ENCODE measurements around the gene PGGT1B. TPM values are rescaled to one million over a fixed set of nuclear protein-coding genes. Genes with fewer than 3 reads are reported as not detected.

The PGGT1B gene
- polyA plus RNA-seq, 4 donors = 4.9 to 22.2 (median 5.9) TPM

GRCh38 chr5:115190388-115190787 is 72.3 kb downstream of the PGGT1B start:
- peaks cover 0 to 11% (median 0%) of the 10 kb centered on the region in 3 donors for H3K27me3 ChIP-seq (ENCODE audit: control insufficient read depth in 3 of 3, insufficient read depth in 3 of 3, low read length in 3 of 3)
- H3K36me3 ChIP-seq (ENCODE audit: control insufficient read depth in 3 of 3, insufficient read depth in 2 of 3, low read depth in 1 of 3, low read length in 3 of 3) = no peaks in the 10 kb centered on the region
- H3K27ac ChIP-seq (ENCODE audit: low read depth in 1 of 3, low read length in 2 of 3) = peak overlapping the region in 1 of 3 donors; percentile 24
- H3K9me3 ChIP-seq (ENCODE audit: control insufficient read depth in 2 of 2, insufficient read depth in 1 of 2, low read depth in 1 of 2, low read length in 1 of 2) = no peaks in the 10 kb centered on the region
- H3K4me3 ChIP-seq (ENCODE audit: low read depth in 1 of 3, low read length in 3 of 3) = no peak overlapping the region
- DNase-seq (peak in 1 of 2 donors; percentile 31), FAIRE-seq (no peak)
- 30 to 69% (median 38%) methylated on average over 4 of the region's 4 CpGs for WGBS, 3 donors
- H3K4me1 ChIP-seq (ENCODE audit: control insufficient read depth in 3 of 3, insufficient read depth in 2 of 3, low read depth in 1 of 3, low read length in 2 of 3) = peaks cover 0 to 7% (median 6%) of the 10 kb centered on the region in 3 donors

GRCh38 chr5:115189866-115190265 is 72.8 kb downstream of the PGGT1B start:
- Histone ChIP-seq H3K4me3 (ENCODE audit: low read depth in 1 of 3, low read length in 3 of 3) (no peak overlapping the region), H3K4me1 (ENCODE audit: control insufficient read depth in 3 of 3, insufficient read depth in 2 of 3, low read depth in 1 of 3, low read length in 2 of 3) (peaks cover 0 to 7% (median 6%) of the 10 kb centered on the region in 3 donors), H3K36me3 (ENCODE audit: control insufficient read depth in 3 of 3, insufficient read depth in 2 of 3, low read depth in 1 of 3, low read length in 3 of 3) (no peaks in the 10 kb centered on the region), H3K27me3 (ENCODE audit: control insufficient read depth in 3 of 3, insufficient read depth in 3 of 3, low read length in 3 of 3) (peaks cover 0 to 11% (median 0%) of the 10 kb centered on the region in 3 donors), H3K27ac (ENCODE audit: low read depth in 1 of 3, low read length in 2 of 3) (no peak overlapping the region), H3K9me3 (ENCODE audit: control insufficient read depth in 2 of 2, insufficient read depth in 1 of 2, low read depth in 1 of 2, low read length in 1 of 2) (no peaks in the 10 kb centered on the region)
- no peak for DNase-seq
- WGBS, 3 donors = 46 to 63% (median 53%) methylated on average over 2 of the region's 2 CpGs
- no peak for FAIRE-seq

DNA sequence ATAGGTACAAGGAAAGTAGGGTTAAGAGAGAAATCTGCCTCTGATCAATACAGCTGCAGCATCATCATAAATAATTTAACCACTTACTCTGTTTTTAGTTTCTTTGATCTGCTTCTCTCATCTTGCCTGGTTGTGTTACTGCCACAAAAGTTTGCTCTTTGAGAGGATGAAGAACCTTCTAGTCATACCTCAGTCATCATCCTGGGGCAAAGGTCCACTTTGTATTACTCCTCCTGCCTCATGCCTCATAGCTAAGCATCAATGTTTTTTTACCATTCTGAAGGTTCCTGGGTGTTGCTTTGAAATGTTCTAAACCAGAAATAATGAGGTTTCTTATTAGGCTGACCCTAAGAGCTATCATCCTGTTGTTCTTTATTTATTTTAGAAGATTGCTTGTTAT is 75.9 kb downstream of the PGGT1B start:
- peaks cover 0 to 27% (median 9%) of the 10 kb centered on the region in 3 donors for H3K27me3 ChIP-seq (ENCODE audit: control insufficient read depth in 3 of 3, insufficient read depth in 3 of 3, low read length in 3 of 3)
- FAIRE-seq (no peak), DNase-seq (peak in 1 of 2 donors; percentile 45)
- no peak overlapping the region for H3K27ac ChIP-seq (ENCODE audit: low read depth in 1 of 3, low read length in 2 of 3)
- H3K9me3 ChIP-seq (ENCODE audit: control insufficient read depth in 2 of 2, insufficient read depth in 1 of 2, low read depth in 1 of 2, low read length in 1 of 2) = no peaks in the 10 kb centered on the region
- no peak overlapping the region for H3K4me3 ChIP-seq (ENCODE audit: low read depth in 1 of 3, low read length in 3 of 3)
- H3K4me1 ChIP-seq (ENCODE audit: control insufficient read depth in 3 of 3, insufficient read depth in 2 of 3, low read depth in 1 of 3, low read length in 2 of 3) = peaks cover 0 to 5% (median 0%) of the 10 kb centered on the region in 3 donors
- H3K36me3 ChIP-seq (ENCODE audit: control insufficient read depth in 3 of 3, insufficient read depth in 2 of 3, low read depth in 1 of 3, low read length in 3 of 3) = no peaks in the 10 kb centered on the region

DNA sequence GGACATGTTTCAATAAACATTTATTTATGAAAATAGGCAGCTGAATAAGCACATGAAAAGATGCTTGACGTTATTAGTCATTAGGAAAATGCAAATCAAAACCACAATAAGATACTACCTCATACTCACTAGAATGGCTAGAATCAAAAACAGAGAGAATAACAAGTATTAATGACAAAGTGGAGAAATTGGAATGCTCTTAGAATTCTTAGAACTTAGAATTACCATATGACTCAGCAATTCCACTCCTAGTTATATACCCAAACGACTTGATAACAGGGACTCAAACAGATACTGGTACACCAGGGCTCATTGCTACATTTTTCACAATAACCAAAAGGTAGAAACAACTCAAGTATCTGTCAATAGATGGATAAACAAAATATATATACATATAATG is 77.9 kb downstream of the PGGT1B start:
- DNase-seq (no peak), FAIRE-seq (no peak)
- WGBS, 3 donors = 43 to 60% (median 52%) methylated on average over 2 of the region's 2 CpGs
- Histone ChIP-seq H3K4me1 (ENCODE audit: control insufficient read depth in 3 of 3, insufficient read depth in 2 of 3, low read depth in 1 of 3, low read length in 2 of 3) (peaks cover 0 to 3% (median 2%) of the 10 kb centered on the region in 3 donors), H3K4me3 (ENCODE audit: low read depth in 1 of 3, low read length in 3 of 3) (no peak overlapping the region), H3K27me3 (ENCODE audit: control insufficient read depth in 3 of 3, insufficient read depth in 3 of 3, low read length in 3 of 3) (peaks cover 0 to 46% (median 17%) of the 10 kb centered on the region in 3 donors), H3K9me3 (ENCODE audit: control insufficient read depth in 2 of 2, insufficient read depth in 1 of 2, low read depth in 1 of 2, low read length in 1 of 2) (no peaks in the 10 kb centered on the region), H3K27ac (ENCODE audit: low read depth in 1 of 3, low read length in 2 of 3) (no peak overlapping the region), H3K36me3 (ENCODE audit: control insufficient read depth in 3 of 3, insufficient read depth in 2 of 3, low read depth in 1 of 3, low read length in 3 of 3) (no peaks in the 10 kb centered on the region)

- Histone ChIP-seq H3K4me1 (ENCODE audit: control insufficient read depth in 3 of 3, insufficient read depth in 2 of 3, low read depth in 1 of 3, low read length in 2 of 3) (peaks cover 0 to 10% (median 0%) of the 10 kb centered on the region in 3 donors), H3K36me3 (ENCODE audit: control insufficient read depth in 3 of 3, insufficient read depth in 2 of 3, low read depth in 1 of 3, low read length in 3 of 3) (no peaks in the 10 kb centered on the region), H3K27me3 (ENCODE audit: control insufficient read depth in 3 of 3, insufficient read depth in 3 of 3, low read length in 3 of 3) (peaks cover 0 to 67% (median 34%) of the 10 kb centered on the region in 3 donors), H3K27ac (ENCODE audit: low read depth in 1 of 3, low read length in 2 of 3) (no peak overlapping the region), H3K9me3 (ENCODE audit: control insufficient read depth in 2 of 2, insufficient read depth in 1 of 2, low read depth in 1 of 2, low read length in 1 of 2) (peaks cover 0 to 5% of the 10 kb centered on the region in 2 donors), H3K4me3 (ENCODE audit: low read depth in 1 of 3, low read length in 3 of 3) (no peak overlapping the region)
- FAIRE-seq (no peak), DNase-seq (no peak)
Measured at GRCh38 chr5:115181757-115182156, 80.9 kb downstream of the PGGT1B start.

GRCh38 chr5:115180165-115180709 is 82.4 kb downstream of the PGGT1B start:
- 1% methylated on average over 48 to 54 of the region's 54 CpGs for WGBS, 3 donors
- H3K36me3 ChIP-seq (ENCODE audit: control insufficient read depth in 3 of 3, insufficient read depth in 2 of 3, low read depth in 1 of 3, low read length in 3 of 3) = no peaks in the 10 kb centered on the region
- peaks cover 0 to 5% of the 10 kb centered on the region in 2 donors for H3K9me3 ChIP-seq (ENCODE audit: control insufficient read depth in 2 of 2, insufficient read depth in 1 of 2, low read depth in 1 of 2, low read length in 1 of 2)
- peaks cover 0 to 10% (median 0%) of the 10 kb centered on the region in 3 donors for H3K4me1 ChIP-seq (ENCODE audit: control insufficient read depth in 3 of 3, insufficient read depth in 2 of 3, low read depth in 1 of 3, low read length in 2 of 3)
- peak; percentile 36 to 51 for DNase-seq
- H3K4me3 ChIP-seq (ENCODE audit: low read depth in 1 of 3, low read length in 3 of 3) = peak overlapping the region; percentile 20 to 56 (median 29)
- H3K27me3 ChIP-seq (ENCODE audit: control insufficient read depth in 3 of 3, insufficient read depth in 3 of 3, low read length in 3 of 3) = peaks cover 0 to 64% (median 34%) of the 10 kb centered on the region in 3 donors
- no peak for FAIRE-seq
- H3K27ac ChIP-seq (ENCODE audit: low read depth in 1 of 3, low read length in 2 of 3) = no peak overlapping the region

- FAIRE-seq = no peak
- H3K36me3 ChIP-seq (ENCODE audit: control insufficient read depth in 3 of 3, insufficient read depth in 2 of 3, low read depth in 1 of 3, low read length in 3 of 3) = no peaks in the 10 kb centered on the region
- DNase-seq = peak; percentile 34 to 36
- H3K9me3 ChIP-seq (ENCODE audit: control insufficient read depth in 2 of 2, insufficient read depth in 1 of 2, low read depth in 1 of 2, low read length in 1 of 2) = peaks cover 0 to 5% of the 10 kb centered on the region in 2 donors
- H3K27ac ChIP-seq (ENCODE audit: low read depth in 1 of 3, low read length in 2 of 3) = no peak overlapping the region
- H3K4me3 ChIP-seq (ENCODE audit: low read depth in 1 of 3, low read length in 3 of 3) = peak overlapping the region; percentile 20 to 56 (median 29)
- peaks cover 0 to 65% (median 34%) of the 10 kb centered on the region in 3 donors for H3K27me3 ChIP-seq (ENCODE audit: control insufficient read depth in 3 of 3, insufficient read depth in 3 of 3, low read length in 3 of 3)
- WGBS, 3 donors = 2 to 5% (median 3%) methylated on average over 55 to 56 of the region's 56 CpGs
- peaks cover 0 to 10% (median 0%) of the 10 kb centered on the region in 3 donors for H3K4me1 ChIP-seq (ENCODE audit: control insufficient read depth in 3 of 3, insufficient read depth in 2 of 3, low read depth in 1 of 3, low read length in 2 of 3)
Measured at GRCh38 chr5:115179394-115180164, 83.1 kb downstream of the PGGT1B start.

GRCh38 chr5:115179030-115179393 is 83.7 kb downstream of the PGGT1B start:
- peak; percentile 24 to 56 for DNase-seq
- Histone ChIP-seq H3K27ac (ENCODE audit: low read depth in 1 of 3, low read length in 2 of 3) (no peak overlapping the region), H3K27me3 (ENCODE audit: control insufficient read depth in 3 of 3, insufficient read depth in 3 of 3, low read length in 3 of 3) (peaks cover 0 to 63% (median 30%) of the 10 kb centered on the region in 3 donors), H3K4me3 (ENCODE audit: low read depth in 1 of 3, low read length in 3 of 3) (peak overlapping the region in 1 of 3 donors; percentile 56), H3K9me3 (ENCODE audit: control insufficient read depth in 2 of 2, insufficient read depth in 1 of 2, low read depth in 1 of 2, low read length in 1 of 2) (peaks cover 0 to 5% of the 10 kb centered on the region in 2 donors), H3K36me3 (ENCODE audit: control insufficient read depth in 3 of 3, insufficient read depth in 2 of 3, low read depth in 1 of 3, low read length in 3 of 3) (no peaks in the 10 kb centered on the region), H3K4me1 (ENCODE audit: control insufficient read depth in 3 of 3, insufficient read depth in 2 of 3, low read depth in 1 of 3, low read length in 2 of 3) (peaks cover 0 to 10% (median 0%) of the 10 kb centered on the region in 3 donors)
- WGBS, 3 donors = 3 to 23% (median 11%) methylated on average over 30 of the region's 30 CpGs
- no peak for FAIRE-seq
